Activated T-cell treated with anti-CD3 and anti-CD28 coated beads, Interleukin-2, amount 50 U/mL, for 1 hour (primary cell): Measurements from ENCODE around the gene STARD6.
"Not testable (repeated sequence)": the region's sequence is repeated elsewhere in the genome, so short reads cannot be mapped to it uniquely, and the experiment has no call there.

Experiments
- DNase-seq: peaks from one replicate; pipeline ENCODE4 v3.0.0-alpha.2; 2020

The STARD6 gene

DNA sequence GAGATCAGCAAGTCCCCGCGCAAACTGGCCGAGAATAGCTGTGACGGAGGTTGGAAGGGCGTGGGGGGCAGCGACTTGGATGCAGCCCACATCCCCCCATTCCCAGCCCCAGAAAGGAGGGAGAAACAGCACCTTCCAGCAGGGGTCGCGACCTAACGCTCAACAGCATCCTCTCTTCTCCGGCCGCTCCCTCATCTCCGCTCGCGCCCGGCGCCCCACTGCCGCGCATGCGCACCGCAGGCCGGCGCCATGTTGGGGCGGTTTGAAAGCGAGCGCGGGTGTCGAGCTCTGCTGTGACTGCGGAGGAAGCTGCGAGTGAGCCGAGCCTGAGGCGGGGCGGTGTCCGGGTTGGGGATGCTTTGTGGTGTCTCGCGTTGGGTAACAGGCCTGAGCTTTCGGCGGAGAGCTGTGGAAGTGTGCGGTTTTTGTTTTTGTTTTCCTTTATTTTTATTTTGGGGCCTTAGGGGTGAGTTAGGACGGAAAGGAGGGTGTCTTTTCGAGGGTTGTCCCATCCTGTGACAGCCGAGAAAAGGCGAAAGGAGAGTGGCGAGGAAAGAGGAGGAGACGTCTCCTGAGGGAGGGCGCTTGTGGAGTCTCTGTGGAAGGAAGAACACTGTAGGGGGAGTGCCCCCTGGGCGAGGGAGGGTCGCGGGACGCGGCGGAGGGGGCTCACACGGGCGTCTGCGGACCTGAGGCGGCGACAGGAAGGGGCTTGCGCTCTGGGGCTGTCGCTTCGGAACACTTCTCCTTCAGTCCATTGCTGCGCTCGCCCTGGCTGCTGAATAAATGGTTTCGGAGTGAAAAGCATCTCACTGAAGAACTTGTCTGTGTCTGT lies at the start of gene STARD6, which contains the start of gene C18orf54:
Gene STARD6, minus strand, starts transcription at position 199 of the 835 bp plus-strand sequence. CDS start 3,285 bp downstream, outside the sequence.
Gene C18orf54, plus strand, starts transcription at position 247 of the 835 bp plus-strand sequence. CDS start 2,667 bp downstream, outside the sequence.
- peak; percentile 89 for DNase-seq

DNA sequence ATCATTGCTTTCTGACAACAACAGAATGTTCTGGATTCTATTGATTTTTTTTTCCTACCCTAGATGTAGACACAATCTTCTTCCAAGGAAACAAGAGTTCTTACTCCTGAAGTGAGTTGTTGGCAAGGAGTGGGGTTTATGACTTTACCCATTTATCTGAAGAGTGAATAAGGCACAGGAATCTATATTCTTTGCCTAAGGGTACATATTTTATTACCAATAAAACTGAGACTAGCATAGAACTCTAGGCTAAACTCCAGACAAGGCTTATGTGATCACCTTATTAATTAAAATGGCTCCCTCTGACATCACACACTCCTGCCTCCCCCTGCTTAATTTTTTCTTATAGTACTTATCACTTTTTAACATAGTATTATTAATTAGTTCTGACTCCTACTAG lies 47.6 kb upstream of the STARD6 start:
- no peak for DNase-seq

- no peak for DNase-seq
Measured at GRCh38 chr18:54396760-54397159, 39.1 kb upstream of the STARD6 start.

GRCh38 chr18:54393648-54394294 lies 36.1 kb upstream of the STARD6 start:
- DNase-seq, result no peak

GRCh38 chr18:54392543-54393023 lies 34.9 kb upstream of the STARD6 start:
- DNase-seq, result no peak

- no peak for DNase-seq
Measured at GRCh38 chr18:54390838-54391237, 33.2 kb upstream of the STARD6 start.

- DNase-seq, result no peak
Measured at GRCh38 chr18:54389143-54389505, 31.5 kb upstream of the STARD6 start.

GRCh38 chr18:54388203-54389142 lies 30.8 kb upstream of the STARD6 start:
- no peak for DNase-seq

DNA sequence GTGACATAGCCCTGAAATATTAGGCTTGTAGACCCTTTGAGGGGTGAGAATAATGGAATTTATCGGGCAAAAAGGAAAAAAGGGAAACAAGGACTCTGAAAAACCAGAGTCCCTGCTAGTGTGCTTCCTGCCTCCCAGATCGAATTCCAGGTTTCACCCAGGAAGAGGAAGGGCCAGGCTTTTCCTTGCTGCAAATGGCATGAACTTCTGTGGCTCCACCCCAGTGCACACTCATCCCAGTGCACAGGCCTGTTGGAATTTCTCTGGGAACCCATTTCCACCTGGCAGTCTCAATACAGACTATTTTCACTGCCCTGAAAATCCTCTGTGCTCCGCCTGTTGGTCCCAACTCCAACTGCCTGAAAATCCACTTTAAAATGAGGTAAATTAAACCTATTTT lies 30.0 kb upstream of the STARD6 start:
- DNase-seq, result no peak

DNA sequence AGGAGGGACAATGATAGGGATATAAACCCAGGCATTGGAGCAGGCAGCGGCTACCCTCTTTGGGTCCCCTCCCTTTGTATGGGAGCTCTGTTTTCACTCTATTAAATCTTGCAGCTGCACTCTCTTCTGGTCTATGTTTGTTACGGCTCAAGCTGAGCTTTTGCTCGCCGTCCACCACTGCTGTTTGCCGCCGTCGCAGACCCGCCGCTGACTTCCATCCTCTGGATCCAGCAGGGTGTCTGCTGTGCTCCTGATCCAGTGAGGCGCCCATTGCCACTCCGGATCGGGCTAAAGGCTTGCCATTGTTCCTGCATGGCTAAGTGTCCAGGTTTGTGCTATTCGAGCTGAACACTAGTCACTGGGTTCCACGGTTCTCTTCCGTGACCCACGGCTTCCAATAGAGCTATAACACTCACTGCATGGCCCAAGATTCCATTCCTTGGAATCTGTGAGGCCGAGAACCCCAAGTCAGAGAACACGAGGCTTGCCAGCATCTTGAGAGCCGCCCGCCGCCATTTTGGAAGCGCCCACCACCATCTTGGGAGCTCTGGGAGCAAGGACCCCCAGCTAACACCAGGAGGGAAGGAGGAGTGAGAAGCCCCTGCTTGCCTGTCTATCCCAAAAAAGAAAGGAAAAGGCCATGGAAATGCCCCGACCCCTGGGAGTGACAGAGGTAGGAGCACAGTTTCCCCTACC lies 29.3 kb upstream of the STARD6 start:
- not testable (repeated sequence) for DNase-seq

DNA sequence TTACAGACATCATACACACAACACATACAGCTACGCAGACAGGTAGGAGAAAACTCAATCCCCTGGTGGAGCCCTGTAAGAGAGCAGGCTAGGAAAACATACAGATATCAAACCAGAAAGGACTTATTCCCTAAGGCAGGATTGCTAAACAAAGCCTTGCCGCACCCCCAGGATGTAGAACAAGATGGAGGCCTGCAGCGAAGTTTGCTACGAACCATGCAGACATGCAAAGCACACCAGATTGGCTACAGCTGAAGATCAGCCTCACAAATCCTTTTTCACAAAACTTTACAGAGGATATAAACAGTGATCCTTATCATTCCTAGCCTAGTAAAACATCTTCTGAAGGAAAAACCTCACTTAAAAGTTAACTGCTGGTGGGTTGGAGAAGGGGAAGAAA lies 28.4 kb upstream of the STARD6 start:
- no peak for DNase-seq

DNA sequence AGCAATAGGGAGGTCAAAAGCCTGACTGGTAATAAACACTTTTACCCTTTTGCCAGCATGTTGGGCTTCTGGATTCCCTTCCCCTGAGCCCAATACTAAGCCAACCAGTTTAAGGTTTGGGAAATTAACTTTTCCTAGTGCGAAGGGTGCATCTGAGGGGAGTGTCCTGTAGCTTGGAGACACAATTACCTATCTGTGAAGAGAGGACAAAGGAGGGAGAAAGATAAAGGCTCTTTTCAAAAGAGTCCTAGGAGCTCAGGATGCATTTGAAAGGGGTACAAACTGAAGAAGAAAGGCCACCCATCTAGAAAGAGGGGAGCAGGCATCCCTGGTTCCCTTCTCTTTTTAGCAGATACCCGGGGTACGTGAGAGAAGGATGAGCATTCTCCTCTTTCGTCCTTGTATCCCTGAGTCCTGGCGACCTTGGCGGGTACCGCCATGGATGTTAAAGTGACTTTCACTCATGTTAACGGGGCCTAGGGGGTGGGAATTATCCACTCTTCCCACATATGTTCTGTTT lies 25.1 kb upstream of the STARD6 start:
- DNase-seq, result no peak

- DNase-seq, result no peak
Measured at GRCh38 chr18:54382076-54382475, 24.4 kb upstream of the STARD6 start.

- no peak for DNase-seq
Measured at GRCh38 chr18:54381640-54382039, 24.0 kb upstream of the STARD6 start.

GRCh38 chr18:54378057-54378456 lies 20.4 kb upstream of the STARD6 start:
- no peak for DNase-seq

GRCh38 chr18:54360406-54360805 lies 2.7 kb upstream of the STARD6 start:
- DNase-seq, result no peak

DNA sequence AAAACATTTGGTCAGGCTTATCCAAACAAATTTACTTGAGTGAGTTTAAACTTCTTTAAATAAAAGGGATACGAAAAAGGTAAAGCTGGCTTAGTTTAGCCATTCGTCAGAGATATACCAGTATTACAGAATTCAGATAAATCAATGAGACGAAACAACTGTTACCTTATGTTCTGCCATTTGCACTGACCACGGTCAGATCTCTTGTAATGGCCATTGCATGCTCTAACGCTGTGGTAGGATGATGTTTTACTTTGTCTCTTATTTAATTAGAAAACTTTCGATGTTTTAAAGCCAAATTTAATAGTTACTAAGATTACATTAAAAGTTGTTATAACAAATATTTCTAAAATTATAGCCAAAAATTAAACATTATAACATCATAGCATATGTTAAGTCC lies 1.6 kb upstream of the STARD6 start:
- DNase-seq, result no peak

- DNase-seq, result no peak
Measured at GRCh38 chr18:54358495-54359040, 910 bp upstream of the STARD6 start.

DNA sequence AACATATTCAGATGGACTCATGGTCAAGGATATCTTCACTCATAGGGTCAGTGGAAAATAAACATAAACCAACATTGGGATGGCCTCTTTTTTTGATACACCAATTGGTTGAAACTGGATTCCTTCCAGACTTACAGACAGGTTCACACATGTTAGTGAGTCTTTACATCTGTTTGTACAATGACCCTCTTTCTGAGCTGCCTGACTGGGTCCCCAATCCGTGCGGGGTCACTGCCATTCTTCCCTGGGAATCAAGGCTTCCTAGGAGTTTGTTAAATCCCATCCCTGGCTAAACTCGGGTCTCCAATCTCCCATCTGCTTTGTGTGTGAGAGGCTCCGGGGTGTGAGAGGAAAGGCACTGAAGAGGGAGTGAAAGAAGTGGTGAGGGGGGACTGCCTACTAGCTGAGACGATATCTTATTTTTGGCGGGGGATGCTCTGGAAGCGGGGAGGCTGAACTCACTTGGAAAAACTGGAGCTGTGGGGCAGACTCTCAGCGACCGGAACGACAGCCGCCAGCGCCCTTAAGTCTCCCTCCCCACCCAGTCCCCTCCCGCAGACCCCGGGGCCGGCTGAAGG lies 487 bp downstream of the STARD6 start:
- no peak for DNase-seq

DNA sequence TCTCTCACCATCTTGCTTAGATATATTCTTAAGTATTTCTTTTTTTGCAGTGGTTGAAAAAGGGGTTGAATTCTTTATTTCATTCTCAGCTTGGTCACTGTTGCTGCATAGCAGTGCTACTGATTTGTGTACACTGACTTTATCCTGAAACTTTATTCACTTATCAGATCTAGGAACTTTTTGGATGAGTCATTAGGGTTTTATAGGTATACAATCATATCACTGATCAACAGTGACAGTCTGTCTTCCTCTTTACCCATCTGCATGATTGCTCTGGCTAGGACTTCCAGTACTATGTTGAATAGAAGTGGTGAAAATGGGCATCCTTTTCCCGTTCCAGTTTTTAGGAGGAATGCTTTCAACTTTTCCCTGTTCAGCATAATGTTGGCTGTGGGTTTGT lies 6.5 kb downstream of the STARD6 start:
- DNase-seq, result no peak

GRCh38 chr18:54338230-54338629 lies 19.4 kb downstream of the STARD6 start:
- no peak for DNase-seq
